Vein endothelial cell (primary cell): ENCODE results near the gene SLC38A9. TPM values are rescaled to one million over a fixed set of nuclear protein-coding genes. Genes with fewer than 3 reads are reported as not detected.

Experiments
- small RNA-seq: library from RNA; depleted of rRNA; stranded (forward); fragments of <200 nt; gene quantifications from one replicate; pipeline ENCODE3, GENCODE V24; 2012
- total RNA-seq: library from RNA; depleted of rRNA; stranded (reverse); fragments of >200 nt; gene quantifications from 2 replicates; pipeline ENCODE4 v1.2.3, GENCODE V29; 2012

The SLC38A9 gene
- total RNA-seq, result 34.3 and 36.5 TPM in 2 replicates

GRCh38 chr5:55712023-55712859 lies at the start of gene SLC38A9:
Gene SLC38A9, minus strand, starts transcription at chr5:55712324. Its CDS starts 14,366 bp downstream, at chr5:55697958.

GRCh38 chr5:55737793-55738192 lies 25.7 kb upstream of the SLC38A9 start, which contains the start of gene DDX4:
Gene DDX4, plus strand, starts transcription at chr5:55738061. Its CDS starts 903 bp downstream, at chr5:55738964.

Small RNAs within 50 kb of the gene (small RNA-seq; reads per million reads assigned to genes)
- gene AC016632.1, result not detected

Other genes with a start within 250 kb of the SLC38A9 start
- gene PLPP1, start 177.4 kb downstream of the SLC38A9 start, total RNA-seq, result 35.7 and 81.0 TPM in 2 replicates
- gene DDX4, start 25.7 kb upstream of the SLC38A9 start, total RNA-seq, result not detected in 2 replicates
- 0.98 and 1.6 TPM in 2 replicates for gene IL31RA, start 139.0 kb upstream of the SLC38A9 start, total RNA-seq